ENCODE measurements around the gene APPL1. TPM values are rescaled to one million over a fixed set of nuclear protein-coding genes. Genes with fewer than 3 reads are reported as not detected.

The APPL1 gene
- polyA plus RNA-seq, 3 donors = 13.9 to 42.1 (median 35.5) TPM

DNA sequence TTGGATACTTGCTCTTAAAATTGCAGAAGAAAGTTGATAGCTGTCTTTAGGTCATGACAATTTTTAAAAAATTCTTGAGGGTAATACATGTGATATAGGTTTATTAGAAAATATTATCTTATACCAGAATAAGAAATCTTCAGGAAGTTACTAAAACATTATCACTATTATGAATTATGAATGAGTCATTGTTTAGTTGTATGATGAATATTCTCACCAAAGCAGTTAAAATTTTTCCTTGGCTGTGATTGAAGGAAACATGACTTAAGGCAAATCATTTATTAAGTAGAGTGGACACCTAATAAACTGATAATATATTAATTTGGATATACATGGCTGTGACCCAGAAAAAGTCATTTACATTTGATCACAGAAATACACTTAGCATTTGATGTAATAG, 30.1 kb downstream of the APPL1 start:
- TF ChIP-seq, protein P1, sequence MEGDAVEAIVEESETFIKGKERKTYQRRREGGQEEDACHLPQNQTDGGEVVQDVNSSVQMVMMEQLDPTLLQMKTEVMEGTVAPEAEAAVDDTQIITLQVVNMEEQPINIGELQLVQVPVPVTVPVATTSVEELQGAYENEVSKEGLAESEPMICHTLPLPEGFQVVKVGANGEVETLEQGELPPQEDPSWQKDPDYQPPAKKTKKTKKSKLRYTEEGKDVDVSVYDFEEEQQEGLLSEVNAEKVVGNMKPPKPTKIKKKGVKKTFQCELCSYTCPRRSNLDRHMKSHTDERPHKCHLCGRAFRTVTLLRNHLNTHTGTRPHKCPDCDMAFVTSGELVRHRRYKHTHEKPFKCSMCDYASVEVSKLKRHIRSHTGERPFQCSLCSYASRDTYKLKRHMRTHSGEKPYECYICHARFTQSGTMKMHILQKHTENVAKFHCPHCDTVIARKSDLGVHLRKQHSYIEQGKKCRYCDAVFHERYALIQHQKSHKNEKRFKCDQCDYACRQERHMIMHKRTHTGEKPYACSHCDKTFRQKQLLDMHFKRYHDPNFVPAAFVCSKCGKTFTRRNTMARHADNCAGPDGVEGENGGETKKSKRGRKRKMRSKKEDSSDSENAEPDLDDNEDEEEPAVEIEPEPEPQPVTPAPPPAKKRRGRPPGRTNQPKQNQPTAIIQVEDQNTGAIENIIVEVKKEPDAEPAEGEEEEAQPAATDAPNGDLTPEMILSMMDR (IDR thresholded peaks at IDR 0.05) = no peak
- Histone ChIP-seq H3K9ac (ENCODE audit: insufficient read depth, low read length, poor library complexity, severe bottlenecking) (no peak overlapping the region), H3K9me3 (replicated peaks in 1 of 2; ENCODE audit: control insufficient read depth in 1 of 2, insufficient read depth in 1 of 2, low read length in 2 of 2) (no peaks in the 10 kb centered on the region), H3K27me3 (ENCODE audit: control insufficient read depth in 2 of 2, insufficient read depth in 2 of 2, low read length in 2 of 2) (no peaks in the 10 kb centered on the region), H4K20me1 (ENCODE audit: insufficient read depth, low read length) (no peaks in the 10 kb centered on the region), H3K27ac (ENCODE audit: low read depth in 1 of 2, low read length in 2 of 2) (no peak overlapping the region), H2AFZ (ENCODE audit: insufficient read depth, low read depth, low read length, poor library complexity, severe bottlenecking) (no peak overlapping the region), H3K36me3 (replicated peaks in 1 of 2; ENCODE audit: control insufficient read depth in 1 of 2, insufficient read depth in 2 of 2, low read length in 2 of 2) (peaks cover 78 to 92% of the 10 kb centered on the region in 2 donors), H3K79me2 (ENCODE audit: insufficient read depth, low read length) (no peaks in the 10 kb centered on the region), H3K4me3 (replicated peaks in 1 of 3; ENCODE audit: low read depth in 2 of 3, low read length in 3 of 3) (no peak overlapping the region), H3K4me1 (ENCODE audit: control insufficient read depth in 1 of 2, insufficient read depth in 2 of 2, low read length in 2 of 2) (no peaks in the 10 kb centered on the region), H3K4me2 (replicated peaks; ENCODE audit: extremely low read depth, low read length, poor library complexity, severe bottlenecking) (no peak overlapping the region)
- Mint-ChIP-seq H3K4me3 (no peak overlapping the region), H3K36me3 (peaks cover 65 to 78% of the 10 kb centered on the region in 2 donors), H3K27me3 (ENCODE audit: low read depth in 3 of 3) (no peaks in the 10 kb centered on the region), H3K27ac (no peak overlapping the region), H3K4me1 (no peaks in the 10 kb centered on the region), H3K9me3 (peaks cover 0 to 8% (median 5%) of the 10 kb centered on the region in 7 donors)
- DNase-seq = no peak
- intact Hi-C loops (cut with micrococcal nuclease) = no loop called here

DNA sequence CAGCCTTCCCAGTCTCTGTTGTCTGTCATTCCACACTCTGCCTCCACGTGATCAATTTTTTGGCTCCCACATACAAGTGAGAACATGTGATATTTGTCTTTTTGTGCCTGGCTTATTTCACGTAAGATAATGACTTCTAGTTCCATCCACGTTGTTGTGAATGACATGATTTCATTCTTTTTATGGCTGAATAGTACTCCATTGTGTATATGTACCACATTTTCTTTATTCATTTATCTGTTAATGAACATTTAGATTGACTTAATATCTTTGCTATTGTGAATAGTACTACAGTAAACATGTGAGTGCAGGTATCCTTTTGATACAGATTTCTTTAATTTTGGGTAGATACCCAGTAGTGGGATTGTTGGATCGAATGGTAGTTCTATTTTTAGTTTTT, 33.6 kb downstream of the APPL1 start:
- intact Hi-C loops (cut with micrococcal nuclease) = no loop called here
- Histone ChIP-seq H3K36me3 (replicated peaks in 1 of 2; ENCODE audit: control insufficient read depth in 1 of 2, insufficient read depth in 2 of 2, low read length in 2 of 2) (peaks cover 78 to 96% of the 10 kb centered on the region in 2 donors), H3K27ac (ENCODE audit: low read depth in 1 of 2, low read length in 2 of 2) (no peak overlapping the region), H3K79me2 (ENCODE audit: insufficient read depth, low read length) (peaks cover 2% of the 10 kb centered on the region), H2AFZ (ENCODE audit: insufficient read depth, low read depth, low read length, poor library complexity, severe bottlenecking) (no peak overlapping the region), H4K20me1 (ENCODE audit: insufficient read depth, low read length) (no peaks in the 10 kb centered on the region), H3K9me3 (replicated peaks in 1 of 2; ENCODE audit: control insufficient read depth in 1 of 2, insufficient read depth in 1 of 2, low read length in 2 of 2) (no peaks in the 10 kb centered on the region), H3K4me3 (replicated peaks in 1 of 3; ENCODE audit: low read depth in 2 of 3, low read length in 3 of 3) (no peak overlapping the region), H3K4me1 (ENCODE audit: control insufficient read depth in 1 of 2, insufficient read depth in 2 of 2, low read length in 2 of 2) (no peaks in the 10 kb centered on the region), H3K4me2 (replicated peaks; ENCODE audit: extremely low read depth, low read length, poor library complexity, severe bottlenecking) (no peak overlapping the region), H3K27me3 (ENCODE audit: control insufficient read depth in 2 of 2, insufficient read depth in 2 of 2, low read length in 2 of 2) (no peaks in the 10 kb centered on the region), H3K9ac (ENCODE audit: insufficient read depth, low read length, poor library complexity, severe bottlenecking) (no peak overlapping the region)
- H3K36me3 Mint-ChIP-seq = peaks cover 75 to 89% of the 10 kb centered on the region in 2 donors
- TF ChIP-seq, protein P1 (IDR thresholded peaks at IDR 0.05) = no peak
- H3K9me3 Mint-ChIP-seq = peaks cover 0 to 16% (median 5%) of the 10 kb centered on the region in 7 donors
- no peak overlapping the region for H3K27ac Mint-ChIP-seq
- DNase-seq = no peak
- no peak overlapping the region for H3K4me3 Mint-ChIP-seq
- no peaks in the 10 kb centered on the region for H3K27me3 Mint-ChIP-seq (ENCODE audit: low read depth in 3 of 3)
- no CpG with 5 or more reads among the region's 4 CpGs for WGBS (ENCODE audit: insufficient coverage)
- H3K4me1 Mint-ChIP-seq = no peaks in the 10 kb centered on the region
